GM21529 (cell line): ENCODE results near the gene ATP2B1.

Experiments used
- ATAC-seq: cut with Tn5 transposase; IDR thresholded peaks from one replicate; pipeline ENCODE4 v1.9.1; 2021; ENCODE audit not compliant: unreplicated experiment

ATP2B1 gene

DNA sequence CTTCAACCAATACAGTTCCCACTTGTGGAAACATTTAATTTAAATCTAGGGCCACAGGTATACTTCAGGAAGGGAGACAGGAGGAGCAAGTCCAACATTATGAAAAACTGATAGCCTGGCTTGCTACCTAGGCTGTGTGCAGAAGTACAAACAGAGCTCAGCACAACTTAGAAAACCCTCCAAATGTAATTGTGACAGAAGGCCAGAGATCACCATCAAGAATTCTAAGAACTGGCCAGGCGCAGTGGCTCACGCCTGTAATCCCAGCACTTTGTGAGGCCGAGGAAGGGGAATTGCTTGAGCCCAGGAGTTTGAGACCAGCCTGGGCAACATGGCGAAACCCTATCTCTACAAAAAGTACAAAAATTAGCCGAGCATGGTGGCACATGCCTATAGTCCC is 14.1 kb downstream of the ATP2B1 start:
- no peak for ATAC-seq

DNA sequence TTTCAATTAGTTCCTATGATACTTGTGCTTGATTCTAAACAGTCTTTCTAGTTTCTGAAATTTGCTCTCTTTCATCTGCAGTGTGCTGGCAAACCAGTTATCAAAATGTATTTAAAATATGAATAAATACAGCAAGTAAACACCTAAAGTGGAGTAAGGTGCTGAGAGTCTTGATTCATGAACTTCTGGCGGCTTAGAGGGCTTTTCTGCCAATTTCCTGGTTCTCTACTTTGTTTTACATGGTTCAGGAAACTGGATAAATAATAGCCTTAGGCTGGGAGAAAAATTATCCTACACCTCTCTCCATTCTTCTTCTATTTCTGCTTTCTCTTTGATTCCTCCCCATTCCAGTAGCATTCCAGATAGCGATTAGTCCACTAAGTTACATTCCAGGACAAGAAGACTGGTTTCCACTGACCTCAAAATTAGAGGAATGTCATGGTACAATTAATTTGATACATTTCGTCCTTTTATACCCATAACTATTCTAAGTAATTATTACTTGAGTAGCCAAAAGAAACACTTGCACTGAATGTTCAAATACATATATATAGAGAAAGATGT is 14.9 kb downstream of the ATP2B1 start:
- ATAC-seq, result no peak

DNA sequence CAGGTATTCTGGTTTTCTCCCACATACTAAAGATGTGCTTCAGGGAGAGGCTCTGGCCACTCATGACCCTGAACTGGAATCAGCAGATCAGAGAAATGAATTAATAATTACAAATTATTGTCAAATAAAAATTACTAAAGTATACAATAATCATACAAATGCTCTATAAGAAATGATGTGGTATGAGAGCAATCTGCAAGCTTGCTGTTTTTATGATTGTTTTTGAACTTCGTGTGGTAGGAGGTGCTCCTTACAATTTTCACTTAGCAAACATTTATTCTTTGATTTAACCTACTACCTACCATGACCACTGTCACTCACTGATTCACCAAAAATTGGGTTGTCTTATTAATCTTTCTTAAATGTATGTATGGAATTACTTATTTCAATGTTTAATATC is 16.2 kb downstream of the ATP2B1 start:
- ATAC-seq, result no peak

DNA sequence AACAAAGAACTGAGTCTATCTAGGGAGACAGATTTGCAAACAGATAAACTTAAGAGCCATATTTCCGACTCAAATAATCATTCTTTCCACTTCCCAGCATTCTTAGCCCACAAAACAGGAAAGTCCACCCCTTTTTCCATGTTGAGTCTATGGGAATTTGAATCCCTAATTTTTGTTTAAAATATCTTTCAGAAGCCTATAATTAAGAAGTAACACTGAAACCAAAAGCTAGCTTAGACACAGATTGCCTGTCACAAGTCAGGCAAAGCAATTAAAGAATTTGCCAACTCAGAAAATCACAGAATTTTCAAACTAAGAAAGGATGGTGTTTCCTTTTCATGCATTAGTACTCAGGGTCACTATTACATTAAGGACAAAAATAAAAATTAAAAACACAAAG is 17.0 kb downstream of the ATP2B1 start:
- ATAC-seq, result no peak

DNA sequence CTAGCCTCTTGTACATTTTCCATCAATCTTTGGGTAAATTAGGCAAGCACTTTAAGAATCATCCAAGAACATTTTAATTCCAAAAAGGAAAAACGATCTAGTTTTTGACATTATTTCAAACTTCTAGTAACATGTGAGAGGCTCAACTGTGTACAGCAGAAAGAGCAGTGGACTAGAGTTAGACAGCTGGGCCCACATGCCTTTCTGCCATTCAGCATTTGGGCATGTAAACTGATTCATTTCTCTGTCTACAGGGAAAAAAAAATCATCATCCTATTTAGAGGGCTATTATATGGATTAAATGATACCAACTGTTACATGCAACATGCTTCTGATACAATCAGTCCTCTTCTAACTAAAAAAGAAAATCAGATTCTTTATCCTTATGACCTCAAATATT is 17.7 kb downstream of the ATP2B1 start:
- no peak for ATAC-seq

DNA sequence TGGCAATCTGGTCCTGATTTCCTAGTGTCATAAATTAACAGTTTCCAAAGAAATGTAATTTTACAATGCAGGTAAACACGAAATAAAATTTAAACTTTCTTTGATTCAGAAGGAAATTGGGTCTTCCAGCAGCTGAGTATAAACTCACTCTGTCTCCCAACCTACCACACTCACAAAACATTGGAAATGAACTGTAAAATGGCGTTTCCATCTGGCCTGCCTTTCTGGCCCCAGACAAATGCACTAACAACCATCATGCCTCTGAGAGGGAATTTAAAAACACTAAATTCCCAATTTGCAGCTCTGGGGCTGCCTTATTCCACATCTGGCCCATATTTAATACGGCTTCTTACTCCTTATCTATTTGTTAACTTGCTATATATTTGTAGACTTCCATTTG is 19.3 kb downstream of the ATP2B1 start:
- ATAC-seq, result no peak

DNA sequence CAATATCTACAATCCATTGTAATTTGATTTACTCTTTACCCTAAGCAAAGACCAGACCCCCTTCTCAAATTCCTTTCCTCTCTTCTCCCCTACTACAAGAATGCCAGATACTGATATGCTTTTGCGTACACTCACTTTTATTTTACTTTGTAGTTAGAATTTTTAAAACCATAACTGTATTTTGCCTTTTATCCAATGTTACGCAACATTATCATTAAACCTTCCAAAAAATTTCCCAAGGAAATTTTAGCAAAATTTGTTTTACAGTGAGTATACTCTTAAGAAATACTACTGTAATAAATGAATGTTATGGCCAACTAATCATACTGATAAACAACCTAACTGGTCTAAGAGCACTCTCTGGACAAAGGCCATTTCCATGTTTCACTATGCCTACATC is 22.3 kb downstream of the ATP2B1 start:
- no peak for ATAC-seq

DNA sequence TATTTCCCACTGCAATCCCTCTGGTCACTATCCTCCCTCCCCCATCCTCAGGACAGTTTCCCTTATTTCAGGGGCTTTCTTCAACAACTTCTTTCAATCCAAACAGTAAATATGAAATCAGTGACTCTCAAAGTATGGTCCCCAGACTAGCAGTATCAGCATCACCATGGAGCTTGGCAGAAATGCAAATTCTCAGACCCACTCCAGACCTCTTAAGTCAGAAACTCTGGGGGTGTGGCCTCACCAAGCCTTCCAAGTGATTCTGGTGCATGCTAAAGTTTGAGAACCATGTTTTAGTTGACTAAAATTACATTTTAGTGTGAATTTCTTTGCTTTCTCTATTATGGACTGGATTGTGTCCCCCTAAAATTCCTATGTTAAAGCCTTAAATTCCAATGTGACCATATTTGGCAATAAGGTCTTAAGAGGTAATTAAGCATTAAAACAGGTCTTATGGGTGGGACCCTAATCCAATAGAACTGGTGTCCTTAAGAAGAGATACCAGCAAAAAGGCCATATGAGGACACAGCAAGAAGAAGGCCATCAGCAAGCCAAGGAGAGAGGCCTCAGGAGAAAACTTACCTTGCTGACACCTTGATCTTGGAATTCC is 23.2 kb downstream of the ATP2B1 start:
- ATAC-seq, result no peak

DNA sequence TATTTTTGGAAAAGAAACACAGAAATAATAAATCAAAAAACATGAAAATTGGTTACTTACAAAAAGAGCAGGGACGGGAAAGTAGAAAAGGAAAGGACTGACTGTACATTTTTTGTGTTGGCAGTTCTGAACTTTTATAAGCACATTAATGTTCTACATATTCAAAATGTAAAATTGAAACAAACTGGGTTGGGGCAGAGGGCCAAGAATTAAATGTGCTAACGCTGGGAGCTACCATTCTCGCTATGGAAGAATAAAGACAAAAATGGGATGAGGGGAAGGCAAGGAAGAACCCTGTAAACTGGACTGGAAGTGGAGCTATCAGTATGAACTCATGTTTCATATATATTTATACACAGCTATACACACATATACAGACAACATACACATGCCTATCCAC is 24.5 kb downstream of the ATP2B1 start:
- no peak for ATAC-seq

DNA sequence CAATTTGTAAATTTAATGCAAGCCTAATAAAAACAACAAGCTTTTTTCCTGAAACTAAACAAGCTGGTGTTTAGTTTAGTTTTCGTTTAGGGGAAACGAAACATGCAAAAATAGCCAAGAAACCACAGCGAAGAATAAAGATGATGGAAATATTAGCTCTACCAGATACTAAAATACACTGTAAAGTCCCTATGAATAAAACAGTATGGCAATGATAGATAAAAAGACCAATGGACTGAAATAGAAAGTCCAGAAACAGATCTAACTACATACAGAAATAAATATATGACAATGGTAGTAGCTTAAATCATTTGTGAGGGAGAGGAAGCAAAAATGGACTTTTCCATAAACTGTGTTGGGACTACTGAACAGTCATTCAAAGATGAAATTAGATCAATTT is 26.4 kb downstream of the ATP2B1 start:
- no peak for ATAC-seq

DNA sequence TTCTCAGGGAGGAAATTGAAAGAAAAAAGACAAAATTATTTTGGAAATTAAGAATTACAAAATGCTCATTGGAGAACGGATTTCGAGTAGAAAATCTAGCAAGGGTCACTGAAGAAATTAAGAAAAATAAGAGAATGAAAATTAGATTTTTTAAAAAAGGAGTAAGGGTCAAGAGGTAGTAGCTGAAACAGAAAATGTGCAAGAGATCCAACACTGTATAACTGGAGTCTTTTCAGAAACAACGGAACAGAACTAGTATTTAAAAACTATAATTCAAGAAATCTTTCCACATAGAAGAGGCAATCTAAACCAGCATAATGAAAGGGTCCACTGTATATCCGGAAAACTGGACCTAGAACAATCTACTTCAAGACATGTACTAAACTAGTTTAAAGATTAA is 28.2 kb downstream of the ATP2B1 start:
- no peak for ATAC-seq

DNA sequence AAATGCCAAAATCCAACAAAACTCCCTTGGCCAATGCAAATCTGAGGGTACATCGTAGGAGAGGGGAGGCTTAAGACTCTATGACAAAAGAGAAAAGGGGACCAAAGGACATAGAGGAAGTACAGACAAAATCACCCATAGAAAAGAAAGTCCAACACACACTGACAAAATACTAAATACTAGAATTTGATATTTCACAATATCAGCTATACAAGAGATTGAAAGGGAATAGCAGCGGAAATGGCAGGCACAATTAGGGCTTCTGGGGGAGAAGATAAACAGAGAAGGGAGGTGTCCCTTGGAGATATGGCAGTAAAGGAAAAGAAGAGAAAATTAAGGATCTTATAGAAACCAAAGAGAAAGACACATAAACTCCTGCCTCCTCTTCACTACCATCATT is 29.0 kb downstream of the ATP2B1 start:
- ATAC-seq, result no peak

DNA sequence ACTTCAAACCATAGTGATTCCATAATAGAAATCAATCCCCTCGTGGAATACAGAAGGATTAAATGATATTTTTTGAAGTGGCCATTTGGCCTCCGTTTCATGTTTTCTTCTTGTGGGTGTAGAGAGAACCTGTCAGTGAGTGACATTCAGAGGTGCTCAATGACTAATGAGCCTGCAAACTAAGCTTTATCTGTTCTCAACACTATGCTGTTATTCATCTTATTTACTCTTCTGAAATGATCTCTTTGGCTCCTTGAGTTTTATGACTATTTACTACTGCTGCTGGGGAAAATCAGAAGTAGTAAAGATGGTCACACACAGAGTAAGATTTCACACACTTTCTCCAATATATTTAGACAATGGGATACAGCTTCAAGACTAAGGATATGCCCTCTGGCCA is 30.4 kb downstream of the ATP2B1 start:
- ATAC-seq, result no peak

DNA sequence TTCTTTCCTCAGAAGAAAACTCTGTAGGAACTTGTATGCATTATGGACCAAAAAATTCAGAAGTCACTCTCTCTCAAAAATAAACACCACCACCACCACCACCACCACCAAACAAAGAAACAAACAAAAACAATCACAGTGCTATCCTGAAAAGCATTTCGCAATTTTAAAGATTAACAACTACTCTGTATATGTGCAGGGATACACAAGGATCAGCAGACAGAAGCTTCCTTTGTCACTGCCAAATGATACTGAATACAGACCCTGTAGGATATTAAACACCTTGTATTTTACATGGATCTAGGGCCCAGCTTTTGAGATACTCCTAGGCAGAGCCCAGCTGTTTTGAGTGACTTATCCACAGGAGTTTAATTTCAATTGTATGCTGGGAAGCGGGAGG is 31.7 kb downstream of the ATP2B1 start:
- no peak for ATAC-seq

DNA sequence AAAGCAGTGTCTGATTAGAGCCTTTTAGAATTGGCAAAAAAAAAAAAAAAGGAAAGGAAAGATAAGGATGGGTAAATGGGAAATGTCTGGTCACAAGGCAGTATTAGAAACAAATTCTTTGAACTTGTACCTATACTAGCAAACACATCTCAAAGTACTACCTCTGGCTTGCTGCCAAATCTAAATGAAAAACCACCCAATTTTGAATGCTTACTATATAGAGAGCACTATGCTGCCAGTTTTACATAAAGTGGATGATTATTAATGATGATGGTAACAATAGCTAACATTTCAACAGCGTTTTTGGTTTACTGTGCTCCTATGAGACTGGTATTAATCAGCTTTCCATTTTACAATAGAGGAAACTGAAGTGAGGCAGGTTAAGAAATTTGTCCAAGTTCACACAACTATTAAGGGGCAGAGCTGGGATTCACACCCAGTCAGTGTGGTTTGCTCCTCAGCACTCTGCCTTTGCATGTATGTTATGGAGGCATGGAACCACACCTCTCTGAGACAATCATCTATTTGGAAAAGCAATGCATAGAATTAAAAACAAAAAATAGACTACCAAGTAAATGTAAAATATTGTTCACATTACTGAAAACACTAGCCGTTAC is 34.2 kb downstream of the ATP2B1 start:
- no peak for ATAC-seq

DNA sequence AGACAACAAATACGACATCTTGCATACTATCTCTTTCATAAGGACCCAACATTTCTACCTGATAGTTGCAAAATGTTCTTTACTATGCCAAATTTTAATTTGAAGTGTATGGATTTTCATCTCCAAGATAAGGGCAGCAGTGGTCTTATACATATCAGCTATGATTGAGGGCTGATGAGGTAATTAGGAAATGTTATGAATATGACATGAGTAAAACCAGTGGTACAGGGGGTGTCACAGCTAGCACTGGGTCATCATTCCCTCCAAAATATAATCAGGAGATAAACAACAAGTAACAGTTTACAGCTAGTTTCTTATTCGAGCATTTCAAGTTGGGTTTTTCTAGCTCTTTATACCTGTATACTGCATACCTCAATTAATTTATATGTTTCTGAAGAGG is 35.0 kb downstream of the ATP2B1 start:
- no peak for ATAC-seq

DNA sequence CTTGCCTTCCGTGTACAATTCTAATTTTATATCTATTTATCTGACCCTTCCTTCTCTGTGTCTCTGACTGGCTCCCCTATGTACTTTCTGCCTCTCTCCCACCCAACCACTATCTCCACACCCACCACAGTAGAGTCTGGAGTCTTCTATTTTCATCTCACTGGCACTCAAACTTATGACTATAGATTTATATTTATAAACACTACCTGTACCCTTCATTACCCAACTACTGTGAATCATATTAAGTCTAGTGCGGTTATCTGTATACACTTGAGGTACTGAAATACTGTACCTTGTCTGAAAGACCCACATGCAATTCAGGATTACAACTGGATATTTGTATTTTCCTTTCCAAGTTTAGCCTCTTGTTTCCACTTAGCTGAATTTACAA is 36.1 kb downstream of the ATP2B1 start:
- ATAC-seq, result no peak

DNA sequence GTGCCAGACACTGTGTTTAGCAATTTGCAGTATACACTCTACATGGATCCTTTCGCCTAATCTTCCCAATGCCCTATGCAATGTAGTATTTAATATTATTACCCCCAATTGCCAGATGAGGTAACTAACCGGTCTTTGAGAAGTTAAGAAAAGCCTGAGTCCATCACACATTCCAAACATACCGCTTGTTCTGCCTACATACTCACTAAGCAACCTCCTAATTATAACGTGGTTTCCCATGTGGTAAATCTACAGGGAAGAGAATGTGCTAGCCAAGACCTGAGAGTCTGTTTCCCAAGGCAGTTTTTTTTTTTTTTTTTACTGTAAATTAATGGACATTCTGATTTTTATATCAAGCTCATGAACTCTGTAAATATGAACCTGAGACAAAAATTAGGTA is 37.2 kb downstream of the ATP2B1 start:
- ATAC-seq, result peak; percentile 2

DNA sequence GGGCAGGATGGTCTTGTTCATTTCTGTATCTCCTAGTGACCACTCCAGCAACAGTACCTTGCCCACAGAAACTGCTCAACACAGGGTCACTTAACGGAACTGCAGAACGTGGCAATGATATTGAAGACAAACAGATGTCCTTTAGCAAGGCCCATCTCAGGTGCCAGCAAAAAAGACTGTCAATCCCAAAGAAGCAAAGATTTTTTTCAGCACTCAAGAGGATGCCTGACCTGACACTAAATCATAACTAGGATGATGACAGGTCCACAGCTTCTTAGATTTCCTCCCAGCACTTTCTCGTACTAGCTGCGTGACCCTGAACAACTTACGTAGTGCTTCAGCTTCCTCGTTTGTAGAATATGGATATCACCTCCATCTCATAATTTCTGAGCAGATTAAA is 39.4 kb downstream of the ATP2B1 start:
- ATAC-seq, result no peak

DNA sequence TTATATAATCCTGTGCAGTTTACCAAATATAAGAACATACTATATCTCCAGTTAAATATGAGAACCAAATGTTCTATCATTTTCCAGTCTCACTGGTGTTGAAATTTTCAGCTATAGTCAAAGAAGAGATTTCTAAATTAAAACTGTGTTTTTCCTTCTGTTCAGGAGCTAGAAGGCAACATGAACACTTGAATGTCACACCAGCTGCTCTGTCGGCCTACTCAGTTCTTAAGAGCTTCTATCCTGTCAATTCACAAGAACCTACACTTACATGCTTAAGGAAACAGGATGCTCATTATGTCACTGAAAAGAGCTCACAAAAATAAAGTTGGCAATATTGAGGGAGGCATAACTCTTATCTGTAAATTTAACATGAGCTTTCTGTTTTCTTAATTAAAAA is 43.1 kb downstream of the ATP2B1 start:
- ATAC-seq, result no peak

DNA sequence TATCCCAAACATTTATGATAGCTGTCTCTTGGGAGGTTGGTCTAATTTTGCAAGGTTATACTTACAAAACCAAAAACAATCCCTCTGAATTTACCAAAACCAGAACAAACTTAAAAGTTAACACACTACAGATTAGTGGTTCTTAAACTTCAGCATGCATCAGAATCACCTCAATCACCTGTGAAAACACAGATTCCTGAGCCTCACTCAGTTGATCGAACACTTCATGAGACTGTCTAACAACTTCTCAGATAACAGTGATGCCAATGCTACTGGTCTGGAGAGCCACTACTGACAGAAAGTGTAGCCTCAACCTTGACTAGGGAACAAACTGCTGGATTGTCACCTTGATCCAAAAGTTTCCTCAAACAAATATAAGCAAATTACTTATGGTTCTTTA is 44.2 kb downstream of the ATP2B1 start:
- no peak for ATAC-seq

DNA sequence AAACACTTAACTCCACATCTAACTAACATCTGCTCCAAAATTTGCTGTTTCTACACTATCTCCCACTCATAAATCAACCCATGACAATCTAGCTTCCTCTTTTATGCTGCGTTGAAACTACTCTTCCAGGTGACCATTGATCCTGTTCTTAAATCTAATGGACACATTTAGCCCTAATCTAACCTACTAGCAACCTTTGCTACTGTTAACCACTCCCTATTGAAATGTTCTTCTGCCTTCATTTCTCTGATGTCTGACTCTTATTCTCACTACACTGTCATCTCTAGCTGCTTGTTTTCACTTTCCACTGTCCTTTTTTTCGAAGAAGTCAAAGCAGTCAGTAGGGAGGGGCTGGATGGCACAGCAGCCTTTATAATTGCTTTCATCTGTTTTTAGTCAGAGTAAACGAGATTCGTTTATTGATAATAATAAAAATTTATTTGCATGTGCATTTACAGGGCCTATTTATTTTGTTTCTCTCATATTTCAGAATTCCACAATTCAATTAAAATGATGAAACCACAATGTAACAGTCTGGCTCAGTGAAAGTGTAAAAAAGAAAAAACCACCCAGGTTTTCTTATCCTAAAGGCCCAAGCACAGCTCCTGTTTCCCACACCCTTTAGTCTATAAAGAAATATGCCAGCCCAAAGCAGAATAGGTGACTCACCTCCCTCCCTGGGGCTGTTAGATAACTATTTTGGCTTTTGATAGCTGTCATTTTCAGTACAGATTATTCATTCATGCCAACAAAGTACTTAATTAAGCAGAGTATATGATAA is 44.9 kb downstream of the ATP2B1 start:
- ATAC-seq, result peak; percentile 83
